Neural progenitor cell (in vitro differentiated cells): ENCODE measurements around the gene RAB11FIP5. TPM values are rescaled to one million over a fixed set of nuclear protein-coding genes. Genes with fewer than 3 reads are reported as not detected.

Experiments
- DNase-seq: peaks from one replicate; pipeline ENCODE4 v3.0.0-alpha.2; 2016; ENCODE audit warnings: low spot score
- H2AFZ ChIP-seq: fragments of 200-600 bp; sonication (generic); replicated peaks from 2 replicates; pipeline ENCODE4 v1.6.1; 2016; ENCODE audit warnings: antibody characterized with exemption
- H3F3A ChIP-seq: fragments of 200-600 bp; sonication (generic); 2 replicates; pipeline ENCODE4 v1.6.1; 2016; ENCODE audit warnings: antibody characterized with exemption, low read depth
- H3K27ac ChIP-seq: fragments of 200-600 bp; sonication (generic); 2 replicates; pipeline ENCODE4 v1.5.1; 2016; ENCODE audit warnings: mild to moderate bottlenecking
- H3K27me3 ChIP-seq: fragments of 200-600 bp; sonication (generic); 2 replicates; pipeline ENCODE4 v1.6.1; 2016; ENCODE audit warnings: mild to moderate bottlenecking, moderate library complexity
- H3K36me3 ChIP-seq: fragments of 200-600 bp; sonication (generic); 2 replicates; pipeline ENCODE4 v1.5.1; 2016
- H3K4me1 ChIP-seq: fragments of 200-600 bp; sonication (generic); 2 replicates; pipeline ENCODE4 v1.6.1; 2016; ENCODE audit warnings: mixed run types
- H3K4me2 ChIP-seq: fragments of 200-600 bp; sonication (generic); 2 replicates; pipeline ENCODE4 v1.6.1; 2016
- H3K4me3 ChIP-seq: fragments of 200-600 bp; sonication (generic); 2 replicates; pipeline ENCODE4 v1.5.1; 2016
- H3K79me2 ChIP-seq: fragments of 200-600 bp; sonication (generic); 2 replicates; pipeline ENCODE4 v1.6.1; 2016; ENCODE audit warnings: low read depth
- H3K9ac ChIP-seq: fragments of 200-600 bp; sonication (generic); 2 replicates; pipeline ENCODE4 v1.6.1; 2016
- H3K9me3 ChIP-seq: fragments of 200-600 bp; sonication (generic); 2 replicates; pipeline ENCODE4 v1.5.1; 2016; ENCODE audit warnings: low read depth
- H4K20me1 ChIP-seq: fragments of 200-600 bp; sonication (generic); 2 replicates; pipeline ENCODE4 v1.6.1; 2016; ENCODE audit warnings: low read depth
- H3K27ac Mint-ChIP-seq: 3 replicates; pipeline ENCODE4 v1.8.0; 2021; ENCODE audit warnings: mixed read lengths
- H3K27me3 Mint-ChIP-seq: 2 replicates; pipeline ENCODE4 v1.8.0; 2022; ENCODE audit warnings: low read depth, mild to moderate bottlenecking, inconsistent platforms, moderate library complexity, mixed read lengths; ENCODE audit not compliant: insufficient read depth
- H3K36me3 Mint-ChIP-seq: 3 replicates; pipeline ENCODE4 v1.8.0; 2021; ENCODE audit warnings: mixed read lengths
- H3K4me1 Mint-ChIP-seq: 3 replicates; pipeline ENCODE4 v1.8.0; 2021; ENCODE audit warnings: mixed read lengths
- H3K4me3 Mint-ChIP-seq: 3 replicates; pipeline ENCODE4 v1.8.0; 2021; ENCODE audit warnings: mild to moderate bottlenecking, moderate library complexity, mixed read lengths
- H3K9me3 Mint-ChIP-seq: 3 replicates; pipeline ENCODE4 v1.8.0; 2020; ENCODE audit warnings: mixed read lengths
- EZH2 ChIP-seq: fragments of 200-600 bp; sonication (generic); IDR thresholded peaks from 2 replicates; pipeline ENCODE4 v1.6.1; 2017; ENCODE audit warnings: antibody characterized with exemption, mild to moderate bottlenecking, moderate library complexity
- EZH2phosphoT487 ChIP-seq: fragments of 200-600 bp; sonication (generic); IDR thresholded peaks from 2 replicates; pipeline ENCODE4 v1.6.1; 2017; ENCODE audit warnings: antibody characterized with exemption
- total RNA-seq: library from RNA; depleted of rRNA; stranded (reverse); fragments of >200 nt; gene quantifications from 2 replicates; pipeline ENCODE4 v1.2.3, GENCODE V29; 2015; ENCODE audit warnings: low replicate concordance
- TF ChIP-seq, protein P1 (sequence below): fragments of 200-600 bp; sonication (generic); IDR thresholded peaks from 2 replicates; pipeline ENCODE4 v1.5.1; 2017; ENCODE audit warnings: antibody characterized with exemption, mild to moderate bottlenecking

The RAB11FIP5 gene
- total RNA-seq, 1 donor from 2014 or later = 4.2 TPM

GRCh38 chr2:73043929-73044832 lies 68.6 kb downstream of the RAB11FIP5 start:
- Histone ChIP-seq H3F3A (peaks cover 11% of the 10 kb centered on the region), H3K9me3 (no peaks in the 10 kb centered on the region), H3K4me2 (peak overlapping the region; percentile 38), H3K27me3 (no peaks in the 10 kb centered on the region), H3K4me3 (no peak overlapping the region), H3K27ac (no peak overlapping the region), H4K20me1 (no peaks in the 10 kb centered on the region), H2AFZ (peak overlapping the region; percentile 58), H3K9ac (no peak overlapping the region), H3K4me1 (peaks cover 17% of the 10 kb centered on the region), H3K79me2 (no peaks in the 10 kb centered on the region), H3K36me3 (no peaks in the 10 kb centered on the region)
- Mint-ChIP-seq H3K27ac (peak overlapping the region; percentile 85), H3K9me3 (no peaks in the 10 kb centered on the region), H3K27me3 (peaks cover 4% of the 10 kb centered on the region), H3K4me3 (no peak overlapping the region), H3K4me1 (peaks cover 17% of the 10 kb centered on the region), H3K36me3 (peaks cover 3% of the 10 kb centered on the region)
- no peak for DNase-seq
- TF ChIP-seq EZH2 (no peak), EZH2phosphoT487 (no peak)
- TF ChIP-seq, protein P1, sequence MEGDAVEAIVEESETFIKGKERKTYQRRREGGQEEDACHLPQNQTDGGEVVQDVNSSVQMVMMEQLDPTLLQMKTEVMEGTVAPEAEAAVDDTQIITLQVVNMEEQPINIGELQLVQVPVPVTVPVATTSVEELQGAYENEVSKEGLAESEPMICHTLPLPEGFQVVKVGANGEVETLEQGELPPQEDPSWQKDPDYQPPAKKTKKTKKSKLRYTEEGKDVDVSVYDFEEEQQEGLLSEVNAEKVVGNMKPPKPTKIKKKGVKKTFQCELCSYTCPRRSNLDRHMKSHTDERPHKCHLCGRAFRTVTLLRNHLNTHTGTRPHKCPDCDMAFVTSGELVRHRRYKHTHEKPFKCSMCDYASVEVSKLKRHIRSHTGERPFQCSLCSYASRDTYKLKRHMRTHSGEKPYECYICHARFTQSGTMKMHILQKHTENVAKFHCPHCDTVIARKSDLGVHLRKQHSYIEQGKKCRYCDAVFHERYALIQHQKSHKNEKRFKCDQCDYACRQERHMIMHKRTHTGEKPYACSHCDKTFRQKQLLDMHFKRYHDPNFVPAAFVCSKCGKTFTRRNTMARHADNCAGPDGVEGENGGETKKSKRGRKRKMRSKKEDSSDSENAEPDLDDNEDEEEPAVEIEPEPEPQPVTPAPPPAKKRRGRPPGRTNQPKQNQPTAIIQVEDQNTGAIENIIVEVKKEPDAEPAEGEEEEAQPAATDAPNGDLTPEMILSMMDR = no peak

GRCh38 chr2:73043276-73043675 lies 69.5 kb downstream of the RAB11FIP5 start:
- Histone ChIP-seq H3K27me3 (no peaks in the 10 kb centered on the region), H3K36me3 (no peaks in the 10 kb centered on the region), H3K4me3 (no peak overlapping the region), H4K20me1 (no peaks in the 10 kb centered on the region), H3K4me2 (no peak overlapping the region), H3K9me3 (no peaks in the 10 kb centered on the region), H3K27ac (no peak overlapping the region), H3K9ac (no peak overlapping the region), H3K4me1 (peaks cover 17% of the 10 kb centered on the region), H3F3A (peaks cover 7% of the 10 kb centered on the region), H2AFZ (peak overlapping the region; percentile 53), H3K79me2 (no peaks in the 10 kb centered on the region)
- H3K27ac Mint-ChIP-seq = peak overlapping the region; percentile 85
- peaks cover 15% of the 10 kb centered on the region for H3K4me1 Mint-ChIP-seq
- peaks cover 4% of the 10 kb centered on the region for H3K27me3 Mint-ChIP-seq
- peaks cover 4% of the 10 kb centered on the region for H3K36me3 Mint-ChIP-seq
- no peaks in the 10 kb centered on the region for H3K9me3 Mint-ChIP-seq
- no peak for DNase-seq
- H3K4me3 Mint-ChIP-seq = no peak overlapping the region
- TF ChIP-seq EZH2phosphoT487 (no peak), EZH2 (no peak)
- TF ChIP-seq, protein P1 = no peak

DNA sequence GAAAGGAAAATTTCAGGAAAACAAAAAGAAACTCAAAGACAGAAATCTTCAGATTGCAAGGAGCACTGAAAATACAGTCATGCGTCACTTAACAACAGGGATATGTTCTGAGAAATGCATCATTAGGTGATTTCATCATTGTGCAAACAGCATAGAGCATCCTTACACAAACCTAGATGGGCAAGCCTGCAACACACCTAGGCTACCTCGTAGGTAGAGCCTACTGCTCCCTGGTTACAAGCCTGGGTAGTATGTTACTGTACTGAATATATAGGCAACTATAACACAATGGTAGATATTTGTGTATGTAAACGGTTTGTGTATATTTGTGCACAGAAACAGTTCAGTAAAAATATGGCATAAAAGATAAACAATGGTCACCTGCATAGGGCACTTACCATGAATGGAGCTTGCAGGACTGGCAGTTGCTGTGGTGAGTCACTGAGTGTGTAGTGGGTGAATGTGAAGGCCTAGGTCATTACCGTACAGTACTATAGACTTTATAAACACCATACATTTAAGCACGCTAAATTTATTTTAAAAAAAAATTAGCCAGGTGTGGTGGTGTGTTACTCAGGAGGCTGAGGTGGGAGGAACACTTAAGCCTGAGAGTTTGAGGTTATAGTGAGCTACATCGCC lies 74.7 kb downstream of the RAB11FIP5 start:
- H3K9me3 Mint-ChIP-seq = no peaks in the 10 kb centered on the region
- H3K27me3 ChIP-seq = no peaks in the 10 kb centered on the region
- no peak overlapping the region for H3K27ac Mint-ChIP-seq
- no peaks in the 10 kb centered on the region for H3K9me3 ChIP-seq
- H3K9ac ChIP-seq = no peak overlapping the region
- DNase-seq = no peak
- H3K4me3 ChIP-seq = no peak overlapping the region
- peaks cover 5% of the 10 kb centered on the region for H3F3A ChIP-seq
- no peak overlapping the region for H2AFZ ChIP-seq
- peaks cover 4% of the 10 kb centered on the region for H3K36me3 Mint-ChIP-seq
- TF ChIP-seq, protein P1 = no peak
- TF ChIP-seq EZH2 (no peak), EZH2phosphoT487 (no peak)
- H4K20me1 ChIP-seq = no peaks in the 10 kb centered on the region
- no peaks in the 10 kb centered on the region for H3K79me2 ChIP-seq
- H3K4me1 ChIP-seq = no peaks in the 10 kb centered on the region
- H3K36me3 ChIP-seq = no peaks in the 10 kb centered on the region
- H3K4me1 Mint-ChIP-seq = peaks cover 3% of the 10 kb centered on the region
- H3K4me2 ChIP-seq = no peak overlapping the region
- no peak overlapping the region for H3K4me3 Mint-ChIP-seq
- no peak overlapping the region for H3K27ac ChIP-seq
- H3K27me3 Mint-ChIP-seq = peaks cover 2% of the 10 kb centered on the region
